Prostate gland (tissue), 2 donors: ENCODE data around the gene STX1A. TPM values are rescaled to one million over a fixed set of nuclear protein-coding genes. Genes with fewer than 3 reads are reported as not detected.

Source experiments
- DNase-seq: peaks from one replicate; pipeline ENCODE4 v3.0.0-alpha.2; 2019; ENCODE audit warnings: low spot score
- H3K27ac ChIP-seq, 2 donors: fragments of 200-600 bp; sonication (generic); 2 replicates each; pipeline ENCODE4 v1.5.1; 2017 to 2019
- H3K27me3 ChIP-seq: fragments of 200-600 bp; sonication (generic); replicated peaks from 2 replicates; pipeline ENCODE4 v1.5.1; 2019; ENCODE audit not compliant: insufficient read depth
- H3K36me3 ChIP-seq, 2 donors: fragments of 200-600 bp; sonication (generic); 1 replicate in 1 of 2; 2 replicates in 1 of 2; pipeline versions ENCODE4 v1.5.1 to v1.8.1; 2017 to 2019
- H3K4me1 ChIP-seq: fragments of 200-600 bp; sonication (generic); replicated peaks from 2 replicates; pipeline ENCODE4 v1.5.1; 2019
- H3K4me3 ChIP-seq, 2 donors: fragments of 200-600 bp; sonication (generic); 2 replicates each; pipeline ENCODE4 v1.5.1; 2017 to 2019
- H3K9me3 ChIP-seq: fragments of 200-600 bp; sonication (generic); 2 replicates; pipeline ENCODE4 v1.5.1; 2017
- CTCF ChIP-seq, 4 experiments: fragments of 200-600 bp in 2 of 4; fragments of 450-650 bp in 2 of 4; sonication (generic) in 2 of 4; IDR thresholded peaks; 1 replicate in 3 of 4; 2 replicates in 1 of 4; pipeline ENCODE4 v1.5.1; 2016 to 2019; ENCODE audit warnings: antibody characterized with exemption in 4 of 4, mild to moderate bottlenecking in 2 of 4, moderate library complexity in 2 of 4
- POLR2A ChIP-seq: fragments of 450-650 bp; IDR thresholded peaks from one replicate; pipeline ENCODE4 v1.6.1; 2016; ENCODE audit warnings: antibody characterized with exemption, mild to moderate bottlenecking
- POLR2AphosphoS5 ChIP-seq: sonication (generic); formaldehyde crosslinking; IDR thresholded peaks from one replicate; pipeline ENCODE4 v1.6.1; 2017; ENCODE audit warnings: antibody characterized with exemption
- WGBS: methylation state at CpG from one replicate; pipeline ENCODE4 v1.1.5; 2018; 5-methylcytosine and 5-hydroxymethylcytosine counted together
- intact Hi-C: fragments of 100-400 bp; cut with DNase I; formaldehyde crosslinking; loops from one replicate; pipeline ENCODE4 v1.14.2; 2022
- total RNA-seq, 2 donors: library from RNA; depleted of rRNA; stranded (reverse); fragments of >200 nt; gene quantifications; one replicate each; pipeline ENCODE4 v1.1.0, GENCODE V29; 2016

The STX1A gene
- 10 to 100 TPM in 1 of 2 donors, 1 to 10 TPM in 1; 6.8 to 15.3 TPM for total RNA-seq

- 2% methylated on average over 16 of the region's 96 CpGs for WGBS
- H3K27ac ChIP-seq, result peak within 1 kb of the TSS in 1 of 2 donors; percentile 35
- peak within 1 kb of the TSS; percentile 53 to 87 for H3K4me3 ChIP-seq
- intact Hi-C loops, result no loop called here
- H3K9me3 ChIP-seq, result no peaks in the 10 kb centered on the region
- DNase-seq, result peak; percentile 54
- no peaks in the 10 kb centered on the region for H3K36me3 ChIP-seq
- H3K4me1 ChIP-seq, result peaks cover 3% of the 10 kb centered on the region
- TF ChIP-seq CTCF (IDR thresholded peaks at IDR 0.05) (peak in 1 of 4 experiments; percentile 18), POLR2A (peak; percentile 73), POLR2AphosphoS5 (no peak)
- H3K27me3 ChIP-seq, result no peaks in the 10 kb centered on the region
These were observed at the start of gene STX1A for GRCh38 chr7:73718905-73719805. Gene STX1A (minus strand): TSS chr7:73719669. CDS start chr7:73719631, 38 bp downstream.

- Histone ChIP-seq H3K4me3 (peak overlapping the region; percentile 34 to 42), H3K27ac (peak overlapping the region; percentile 78 to 80)
These were observed 49.4 kb upstream of the STX1A start for GRCh38 chr7:73768641-73769480.

GRCh38 chr7:73766556-73767229, 47.2 kb upstream of the STX1A start:
- intact Hi-C loops, result no loop called here
- Histone ChIP-seq H3K27me3 (no peaks in the 10 kb centered on the region), H3K36me3 (no peaks in the 10 kb centered on the region), H3K27ac (peak overlapping the region; percentile 78 to 80), H3K9me3 (no peaks in the 10 kb centered on the region), H3K4me1 (no peaks in the 10 kb centered on the region), H3K4me3 (no peak overlapping the region)
- no peak for TF ChIP-seq POLR2A
- peak; percentile 81 for TF ChIP-seq POLR2AphosphoS5
- 58% methylated on average over 17 of the region's 17 CpGs for WGBS
- peak; percentile 58 for DNase-seq

More at GRCh38 chr7:73768641-73769480, 49.4 kb upstream of the STX1A start:
- H3K4me1 ChIP-seq, result no peaks in the 10 kb centered on the region
- DNase-seq, result no peak
- 66% methylated on average over 53 of the region's 53 CpGs for WGBS
- H3K36me3 ChIP-seq, result no peaks in the 10 kb centered on the region
- no peaks in the 10 kb centered on the region for H3K27me3 ChIP-seq
- intact Hi-C loops, result no loop called here
- no peaks in the 10 kb centered on the region for H3K9me3 ChIP-seq
- no peak for TF ChIP-seq CTCF (IDR thresholded peaks at IDR 0.05)
- TF ChIP-seq POLR2A, result no peak
- TF ChIP-seq POLR2AphosphoS5, result no peak

- Histone ChIP-seq H3K27ac (no peak overlapping the region), H3K9me3 (no peaks in the 10 kb centered on the region), H3K36me3 (no peaks in the 10 kb centered on the region), H3K4me3 (no peak overlapping the region), H3K27me3 (no peaks in the 10 kb centered on the region), H3K4me1 (no peaks in the 10 kb centered on the region)
- intact Hi-C loops, result no loop called here
- DNase-seq, result no peak
- TF ChIP-seq POLR2A (no peak), POLR2AphosphoS5 (no peak), CTCF (IDR thresholded peaks at IDR 0.05) (no peak)
- WGBS, result 96% methylated on average over 1 of the region's 1 CpG
These were observed 43.2 kb upstream of the STX1A start for GRCh38 chr7:73762659-73762999.
